Activated naive CD4-positive, alpha-beta T cell treated with anti-CD3 and anti-CD28 coated beads, Interleukin-2, amount 50 U/mL, for 24 hours (primary cell): ENCODE results near the gene HDDC3.
"Not testable (repeated sequence)": the region's sequence is repeated elsewhere in the genome, so short reads cannot be mapped to it uniquely, and the experiment has no call there.

ENCODE experiments used
- H3K27ac Mint-ChIP-seq: one replicate; pipeline ENCODE4 v1.8.0; 2021; ENCODE audit warnings: mild to moderate bottlenecking, mixed read lengths
- H3K27me3 Mint-ChIP-seq: one replicate; pipeline ENCODE4 v1.8.0; 2021; ENCODE audit warnings: mixed read lengths
- H3K36me3 Mint-ChIP-seq: one replicate; pipeline ENCODE4 v1.8.0; 2021; ENCODE audit warnings: mixed read lengths
- H3K4me1 Mint-ChIP-seq: one replicate; pipeline ENCODE4 v1.8.0; 2021; ENCODE audit warnings: mixed read lengths
- H3K4me3 Mint-ChIP-seq: one replicate; pipeline ENCODE4 v1.8.0; 2021; ENCODE audit warnings: mild to moderate bottlenecking, mixed read lengths
- H3K9me3 Mint-ChIP-seq: one replicate; pipeline ENCODE4 v1.8.0; 2021; ENCODE audit warnings: mixed read lengths

The HDDC3 gene

DNA sequence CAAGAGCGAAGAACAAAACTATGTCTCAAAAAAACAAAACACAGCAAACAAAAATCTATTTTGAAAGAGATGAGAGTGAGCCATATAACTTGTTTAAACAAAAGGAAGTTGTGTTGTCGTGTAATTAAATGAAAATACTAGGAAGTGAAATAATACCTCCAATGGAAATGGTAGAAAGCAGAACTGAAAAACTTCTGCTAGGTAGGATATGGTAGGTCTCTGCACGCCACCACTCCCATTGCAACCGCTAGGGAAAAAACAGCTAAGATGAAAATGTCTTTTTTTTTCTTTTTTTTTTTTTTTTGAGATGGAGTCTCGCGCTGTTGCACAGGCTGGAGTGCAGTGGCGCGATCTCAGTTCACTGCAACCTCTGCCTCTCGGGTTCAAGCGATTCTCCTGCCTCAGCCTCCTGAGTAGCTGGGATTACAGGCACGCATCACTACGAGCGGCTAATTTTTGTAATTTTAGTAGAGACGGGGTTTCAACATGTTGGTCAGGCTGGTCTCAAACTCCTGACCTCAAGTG, 35.2 kb downstream of the HDDC3 start:
- not testable (repeated sequence) for H3K9me3 Mint-ChIP-seq, H3K4me3 Mint-ChIP-seq, H3K36me3 Mint-ChIP-seq, H3K27me3 Mint-ChIP-seq, H3K27ac Mint-ChIP-seq
- H3K4me1 Mint-ChIP-seq, result peaks cover 12% of the 10 kb centered on the region

DNA sequence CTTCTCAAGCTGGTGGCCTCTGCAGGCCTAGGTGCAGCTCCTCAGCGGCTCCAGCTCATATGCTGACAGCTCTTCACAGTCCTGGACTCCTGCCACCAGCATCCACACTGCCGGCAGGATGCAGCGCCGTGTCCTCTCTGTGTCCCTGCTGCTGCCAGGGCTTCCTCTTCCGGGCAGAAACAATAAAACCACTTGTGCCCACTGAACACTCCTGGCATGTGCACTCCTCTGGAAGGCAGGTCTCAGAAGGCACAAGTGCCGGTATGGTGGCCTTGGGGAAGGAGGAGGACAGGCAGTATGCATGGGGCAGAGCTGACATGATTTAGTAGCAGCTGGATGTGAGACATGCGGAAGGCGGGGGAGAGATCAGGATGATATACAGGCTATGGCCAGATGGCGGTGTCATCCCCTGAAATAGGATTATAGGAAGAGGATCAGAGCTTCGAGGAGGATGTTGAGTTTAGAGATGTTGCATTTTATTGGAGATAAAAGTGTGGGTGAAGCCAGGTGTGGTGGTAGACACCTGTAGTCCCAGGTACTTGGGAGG, 36.7 kb downstream of the HDDC3 start:
- Mint-ChIP-seq H3K4me3 (no peak overlapping the region), H3K36me3 (no peaks in the 10 kb centered on the region), H3K4me1 (no peaks in the 10 kb centered on the region), H3K27ac (peak overlapping the region; percentile 35), H3K27me3 (no peaks in the 10 kb centered on the region), H3K9me3 (no peaks in the 10 kb centered on the region)

DNA sequence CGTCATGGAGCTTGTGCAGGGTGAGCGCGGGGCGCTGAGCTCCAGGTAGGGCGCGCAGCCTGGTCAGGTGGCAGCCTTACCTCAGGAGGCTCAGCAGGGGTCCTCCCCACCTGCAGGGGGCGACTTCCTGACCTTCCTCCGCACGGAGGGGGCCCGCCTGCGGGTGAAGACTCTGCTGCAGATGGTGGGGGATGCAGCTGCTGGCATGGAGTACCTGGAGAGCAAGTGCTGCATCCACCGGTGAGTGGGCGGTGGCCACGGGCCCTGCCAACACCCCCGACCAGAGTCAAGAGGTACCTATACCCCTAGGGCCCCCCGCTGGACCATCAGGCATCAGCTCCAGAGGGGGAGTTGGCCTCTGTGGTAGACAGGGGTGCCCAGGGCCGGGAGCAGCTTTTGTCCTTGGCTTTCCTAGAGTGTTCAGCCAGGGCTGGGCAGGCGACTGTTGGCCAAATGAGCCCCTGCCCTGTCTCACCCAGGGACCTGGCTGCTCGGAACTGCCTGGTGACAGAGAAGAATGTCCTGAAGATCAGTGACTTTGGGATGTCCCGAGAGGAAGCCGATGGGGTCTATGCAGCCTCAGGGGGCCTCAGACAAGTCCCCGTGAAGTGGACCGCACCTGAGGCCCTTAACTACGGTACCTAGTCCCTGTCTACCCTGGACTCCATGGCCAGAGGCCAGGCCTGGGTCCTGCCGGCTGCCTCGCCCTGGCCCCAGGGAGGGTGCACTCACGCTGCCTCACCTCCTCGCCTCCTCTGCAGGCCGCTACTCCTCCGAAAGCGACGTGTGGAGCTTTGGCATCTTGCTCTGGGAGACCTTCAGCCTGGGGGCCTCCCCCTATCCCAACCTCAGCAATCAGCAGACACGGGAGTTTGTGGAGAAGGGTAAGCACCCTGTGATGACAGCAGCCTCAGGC, 38.9 kb downstream of the HDDC3 start:
- no peaks in the 10 kb centered on the region for H3K4me1 Mint-ChIP-seq
- H3K27me3 Mint-ChIP-seq, result no peaks in the 10 kb centered on the region
- no peaks in the 10 kb centered on the region for H3K36me3 Mint-ChIP-seq
- H3K9me3 Mint-ChIP-seq, result no peaks in the 10 kb centered on the region
- no peak overlapping the region for H3K4me3 Mint-ChIP-seq
- H3K27ac Mint-ChIP-seq, result no peak overlapping the region

DNA sequence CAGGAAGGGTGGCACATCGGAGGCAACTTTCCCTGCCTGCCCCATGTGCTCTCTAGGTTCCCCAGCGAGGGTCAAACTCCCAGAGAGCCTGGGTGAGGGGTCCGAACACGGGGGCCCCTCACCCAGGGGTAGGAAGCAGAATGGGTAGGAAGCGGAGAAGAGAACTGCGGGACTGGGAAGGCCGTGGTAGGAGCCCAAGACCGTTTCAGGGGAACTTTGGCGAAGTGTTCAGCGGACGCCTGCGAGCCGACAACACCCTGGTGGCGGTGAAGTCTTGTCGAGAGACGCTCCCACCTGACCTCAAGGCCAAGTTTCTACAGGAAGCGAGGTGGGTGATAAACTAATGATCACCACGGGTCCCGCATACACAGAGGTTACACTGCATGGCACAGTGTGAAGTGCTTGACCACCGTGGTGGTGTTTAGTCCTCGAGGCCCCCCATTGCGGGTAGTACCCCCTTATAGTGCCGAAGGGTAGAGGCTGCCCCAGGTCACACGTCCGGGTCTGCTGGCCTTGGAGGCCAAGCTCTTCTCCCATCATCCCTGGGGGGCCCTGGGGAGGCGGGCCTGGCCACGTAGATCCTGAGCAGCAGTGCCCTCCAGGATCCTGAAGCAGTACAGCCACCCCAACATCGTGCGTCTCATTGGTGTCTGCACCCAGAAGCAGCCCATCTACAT, 39.7 kb downstream of the HDDC3 start:
- Mint-ChIP-seq H3K27ac (no peak overlapping the region), H3K4me3 (no peak overlapping the region)

DNA sequence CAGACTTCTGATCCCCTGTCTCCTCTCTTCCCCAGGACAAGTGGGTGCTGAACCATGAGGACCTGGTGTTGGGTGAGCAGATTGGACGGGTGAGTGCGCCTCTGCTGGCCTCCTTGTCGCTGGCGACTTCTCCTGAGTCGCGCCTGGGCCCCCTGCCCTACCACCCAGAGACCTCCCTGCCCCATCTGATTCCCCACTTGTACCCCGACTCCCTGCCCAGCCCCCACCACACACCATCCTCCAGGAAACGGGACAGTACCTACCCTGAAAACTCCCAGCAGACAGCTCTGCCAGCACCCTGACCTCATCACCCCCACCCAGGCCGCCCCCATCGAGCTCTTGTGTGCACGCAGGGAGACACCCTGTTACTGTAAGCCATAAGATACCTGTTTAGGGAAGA, 40.3 kb downstream of the HDDC3 start:
- H3K27me3 Mint-ChIP-seq, result no peaks in the 10 kb centered on the region
- H3K27ac Mint-ChIP-seq, result no peak overlapping the region
- H3K36me3 Mint-ChIP-seq, result no peaks in the 10 kb centered on the region
- H3K9me3 Mint-ChIP-seq, result no peaks in the 10 kb centered on the region
- no peak overlapping the region for H3K4me3 Mint-ChIP-seq
- no peaks in the 10 kb centered on the region for H3K4me1 Mint-ChIP-seq

More for the DNA sequence above, 39.7 kb downstream of the HDDC3 start:
- Mint-ChIP-seq H3K27me3 (no peaks in the 10 kb centered on the region), H3K36me3 (no peaks in the 10 kb centered on the region), H3K9me3 (no peaks in the 10 kb centered on the region), H3K4me1 (no peaks in the 10 kb centered on the region)

DNA sequence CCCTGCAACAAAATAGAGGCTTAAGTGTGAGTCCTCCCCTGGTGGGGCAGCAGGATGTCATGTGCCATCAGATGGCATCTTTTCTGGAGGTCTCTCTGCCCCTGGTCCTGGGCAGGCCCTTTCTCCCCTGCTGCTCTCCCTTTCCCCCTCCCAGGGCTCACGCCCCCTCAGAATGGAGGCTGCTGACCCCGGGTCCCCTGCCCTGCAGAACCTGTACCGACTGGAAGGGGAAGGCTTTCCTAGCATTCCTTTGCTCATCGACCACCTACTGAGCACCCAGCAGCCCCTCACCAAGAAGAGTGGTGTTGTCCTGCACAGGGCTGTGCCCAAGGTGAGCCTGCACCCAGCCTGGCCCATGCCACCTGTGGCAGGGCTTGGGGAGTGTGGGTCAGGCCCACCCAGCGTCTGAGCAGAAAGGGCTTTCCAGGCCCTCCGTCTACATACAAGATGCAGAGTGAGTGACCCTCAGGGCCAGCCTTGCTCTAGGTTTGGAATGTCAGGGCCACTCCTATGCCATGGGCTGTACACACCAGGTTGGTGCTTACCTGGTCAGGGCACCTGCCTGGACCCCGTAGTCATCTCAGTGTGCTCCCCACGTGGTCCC, 40.9 kb downstream of the HDDC3 start:
- Mint-ChIP-seq H3K4me3 (no peak overlapping the region), H3K36me3 (no peaks in the 10 kb centered on the region), H3K27ac (no peak overlapping the region), H3K9me3 (no peaks in the 10 kb centered on the region), H3K27me3 (no peaks in the 10 kb centered on the region), H3K4me1 (no peaks in the 10 kb centered on the region)

DNA sequence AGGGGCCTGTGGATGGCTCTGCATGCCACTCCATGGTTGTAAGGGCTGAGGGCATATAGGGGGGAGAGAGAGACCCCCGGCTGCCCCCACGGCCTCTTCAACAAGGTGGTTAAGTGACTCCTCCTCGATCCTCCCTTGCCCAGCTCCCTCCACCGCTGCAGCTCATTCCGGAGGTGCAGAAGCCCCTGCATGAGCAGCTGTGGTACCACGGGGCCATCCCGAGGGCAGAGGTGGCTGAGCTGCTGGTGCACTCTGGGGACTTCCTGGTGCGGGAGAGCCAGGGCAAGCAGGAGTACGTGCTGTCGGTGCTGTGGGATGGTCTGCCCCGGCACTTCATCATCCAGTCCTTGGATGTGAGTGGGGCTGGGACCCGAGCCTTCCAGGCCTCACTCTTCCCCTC, 41.5 kb downstream of the HDDC3 start:
- Mint-ChIP-seq H3K9me3 (no peaks in the 10 kb centered on the region), H3K36me3 (no peaks in the 10 kb centered on the region), H3K27ac (no peak overlapping the region), H3K27me3 (no peaks in the 10 kb centered on the region), H3K4me3 (no peak overlapping the region), H3K4me1 (peaks cover 4% of the 10 kb centered on the region)

DNA sequence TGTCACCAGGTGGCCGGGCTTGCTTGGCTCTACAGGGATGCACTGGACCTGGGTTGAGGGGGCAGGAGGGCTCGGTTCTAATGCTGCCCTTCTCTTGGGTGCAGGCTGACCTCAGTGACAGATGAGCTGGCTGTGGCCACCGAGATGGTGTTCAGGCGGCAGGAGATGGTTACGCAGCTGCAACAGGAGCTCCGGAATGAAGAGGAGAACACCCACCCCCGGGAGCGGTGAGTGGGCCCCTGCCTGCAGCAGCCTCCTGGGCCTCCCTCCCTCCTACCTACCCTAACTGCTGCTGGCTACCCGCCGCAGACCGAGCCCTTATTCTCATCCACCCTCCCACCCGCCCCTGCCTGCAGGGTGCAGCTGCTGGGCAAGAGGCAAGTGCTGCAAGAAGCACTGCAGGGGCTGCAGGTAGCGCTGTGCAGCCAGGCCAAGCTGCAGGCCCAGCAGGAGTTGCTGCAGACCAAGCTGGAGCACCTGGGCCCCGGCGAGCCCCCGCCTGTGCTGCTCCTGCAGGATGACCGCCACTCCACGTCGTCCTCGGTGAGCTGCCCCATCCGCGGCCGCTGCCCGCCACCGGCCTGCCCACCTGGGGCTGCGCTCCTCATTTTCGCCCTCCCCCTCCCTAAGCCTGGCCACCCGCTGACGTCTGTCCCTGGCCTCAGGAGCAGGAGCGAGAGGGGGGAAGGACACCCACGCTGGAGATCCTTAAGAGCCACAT, 42.5 kb downstream of the HDDC3 start:
- Mint-ChIP-seq H3K27ac (no peak overlapping the region), H3K36me3 (no peaks in the 10 kb centered on the region), H3K27me3 (peaks cover 2% of the 10 kb centered on the region), H3K4me1 (peaks cover 10% of the 10 kb centered on the region), H3K9me3 (no peaks in the 10 kb centered on the region), H3K4me3 (no peak overlapping the region)

DNA sequence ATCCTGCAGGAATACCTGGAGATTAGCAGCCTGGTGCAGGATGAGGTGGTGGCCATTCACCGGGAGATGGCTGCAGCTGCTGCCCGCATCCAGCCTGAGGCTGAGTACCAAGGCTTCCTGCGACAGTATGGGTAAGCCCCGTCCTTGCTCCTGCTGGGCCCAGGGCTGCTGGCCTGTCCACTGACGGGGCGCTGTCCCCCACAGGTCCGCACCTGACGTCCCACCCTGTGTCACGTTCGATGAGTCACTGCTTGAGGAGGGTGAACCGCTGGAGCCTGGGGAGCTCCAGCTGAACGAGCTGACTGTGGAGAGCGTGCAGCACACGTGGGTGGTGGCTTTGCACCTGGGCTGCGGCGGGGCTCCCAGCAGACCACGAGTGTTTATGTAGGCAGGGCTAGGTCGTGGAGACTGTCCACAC, 43.0 kb downstream of the HDDC3 start:
- Mint-ChIP-seq H3K4me1 (peaks cover 12% of the 10 kb centered on the region), H3K4me3 (no peak overlapping the region), H3K27me3 (peaks cover 3% of the 10 kb centered on the region), H3K36me3 (no peaks in the 10 kb centered on the region), H3K27ac (no peak overlapping the region), H3K9me3 (no peaks in the 10 kb centered on the region)

DNA sequence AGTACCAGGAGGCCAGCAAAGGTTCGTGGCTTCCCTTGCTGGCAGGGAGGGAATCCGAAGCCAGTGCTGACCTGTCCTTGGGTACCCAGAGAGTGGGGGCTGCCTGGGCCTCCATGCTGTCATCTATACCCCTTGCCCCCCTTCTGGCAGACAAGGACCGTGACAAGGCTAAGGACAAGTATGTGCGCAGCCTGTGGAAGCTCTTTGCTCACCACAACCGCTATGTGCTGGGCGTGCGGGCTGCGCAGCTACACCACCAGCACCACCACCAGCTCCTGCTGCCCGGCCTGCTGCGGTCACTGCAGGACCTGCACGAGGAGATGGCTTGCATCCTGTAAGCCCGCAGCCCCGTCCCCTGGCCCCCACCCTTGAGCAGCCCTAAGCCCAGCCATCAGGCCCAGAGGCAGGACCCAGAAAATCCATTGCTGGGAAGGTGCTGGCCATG, 45.3 kb downstream of the HDDC3 start:
- H3K4me1 Mint-ChIP-seq, result peaks cover 12% of the 10 kb centered on the region
- no peak overlapping the region for H3K27ac Mint-ChIP-seq
- H3K4me3 Mint-ChIP-seq, result no peak overlapping the region
- H3K36me3 Mint-ChIP-seq, result peaks cover 2% of the 10 kb centered on the region
- H3K9me3 Mint-ChIP-seq, result no peaks in the 10 kb centered on the region
- H3K27me3 Mint-ChIP-seq, result peaks cover 3% of the 10 kb centered on the region

DNA sequence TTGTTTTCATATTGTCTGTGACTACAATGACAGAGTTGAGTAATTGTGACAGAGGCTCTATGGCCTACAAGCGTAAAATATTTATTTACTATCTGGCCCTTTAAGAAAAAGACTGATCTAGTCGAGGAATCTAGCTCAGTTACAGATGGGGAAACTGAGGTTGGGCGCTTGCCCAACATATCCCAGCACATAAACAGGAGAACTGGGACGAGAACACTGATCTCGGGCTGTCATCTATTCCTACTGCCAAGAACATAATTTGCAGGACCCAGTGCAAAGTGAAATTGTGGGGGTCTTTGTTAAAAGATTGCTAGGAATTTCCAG, 46.1 kb downstream of the HDDC3 start:
- peaks cover 3% of the 10 kb centered on the region for H3K27me3 Mint-ChIP-seq
- peaks cover 12% of the 10 kb centered on the region for H3K4me1 Mint-ChIP-seq
- no peaks in the 10 kb centered on the region for H3K9me3 Mint-ChIP-seq
- no peak overlapping the region for H3K27ac Mint-ChIP-seq
- peaks cover 2% of the 10 kb centered on the region for H3K36me3 Mint-ChIP-seq
- no peak overlapping the region for H3K4me3 Mint-ChIP-seq

DNA sequence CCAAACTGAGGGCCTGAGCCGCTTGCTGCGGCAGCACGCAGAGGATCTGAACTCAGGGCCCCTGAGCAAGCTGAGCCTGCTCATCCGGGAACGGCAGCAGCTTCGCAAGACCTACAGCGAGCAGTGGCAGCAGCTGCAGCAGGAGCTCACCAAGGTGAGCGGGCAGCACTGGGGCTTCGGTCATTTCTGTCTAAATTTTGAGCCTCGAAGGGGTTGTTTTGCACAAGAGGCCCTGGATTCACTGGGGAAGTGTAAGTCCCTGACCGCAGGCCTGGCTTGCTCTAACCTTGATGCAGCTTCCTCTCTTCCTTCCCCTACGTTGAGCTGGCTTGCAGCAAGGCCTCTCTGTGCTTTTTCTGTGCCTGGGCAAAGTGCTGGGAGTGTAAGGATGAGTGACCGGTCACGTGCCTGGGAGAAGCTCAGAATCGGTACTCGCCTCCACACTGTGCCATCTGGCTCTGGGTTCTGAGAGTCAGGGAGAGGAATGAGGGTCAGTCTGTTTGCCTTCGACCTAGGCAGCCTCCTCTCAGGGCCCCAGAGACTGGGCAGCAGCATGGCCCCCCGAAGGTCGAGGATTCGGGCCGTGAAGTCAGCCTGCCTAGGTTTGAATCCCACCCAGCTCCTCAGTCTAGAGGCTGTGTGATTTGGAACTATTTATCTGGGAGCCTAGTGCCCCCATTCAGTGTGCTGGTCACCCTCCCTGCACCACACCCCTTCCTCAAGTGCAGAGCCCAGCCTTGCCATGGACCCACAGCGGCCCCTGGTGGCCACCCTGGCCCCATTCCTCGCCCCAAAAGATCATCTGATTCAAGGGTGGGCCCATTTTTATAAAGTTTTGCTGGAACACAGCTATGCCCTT, 46.7 kb downstream of the HDDC3 start:
- Mint-ChIP-seq H3K9me3 (no peaks in the 10 kb centered on the region), H3K27ac (no peak overlapping the region), H3K27me3 (peaks cover 3% of the 10 kb centered on the region), H3K4me1 (peaks cover 12% of the 10 kb centered on the region), H3K4me3 (peak overlapping the region; percentile 15), H3K36me3 (peaks cover 2% of the 10 kb centered on the region)

DNA sequence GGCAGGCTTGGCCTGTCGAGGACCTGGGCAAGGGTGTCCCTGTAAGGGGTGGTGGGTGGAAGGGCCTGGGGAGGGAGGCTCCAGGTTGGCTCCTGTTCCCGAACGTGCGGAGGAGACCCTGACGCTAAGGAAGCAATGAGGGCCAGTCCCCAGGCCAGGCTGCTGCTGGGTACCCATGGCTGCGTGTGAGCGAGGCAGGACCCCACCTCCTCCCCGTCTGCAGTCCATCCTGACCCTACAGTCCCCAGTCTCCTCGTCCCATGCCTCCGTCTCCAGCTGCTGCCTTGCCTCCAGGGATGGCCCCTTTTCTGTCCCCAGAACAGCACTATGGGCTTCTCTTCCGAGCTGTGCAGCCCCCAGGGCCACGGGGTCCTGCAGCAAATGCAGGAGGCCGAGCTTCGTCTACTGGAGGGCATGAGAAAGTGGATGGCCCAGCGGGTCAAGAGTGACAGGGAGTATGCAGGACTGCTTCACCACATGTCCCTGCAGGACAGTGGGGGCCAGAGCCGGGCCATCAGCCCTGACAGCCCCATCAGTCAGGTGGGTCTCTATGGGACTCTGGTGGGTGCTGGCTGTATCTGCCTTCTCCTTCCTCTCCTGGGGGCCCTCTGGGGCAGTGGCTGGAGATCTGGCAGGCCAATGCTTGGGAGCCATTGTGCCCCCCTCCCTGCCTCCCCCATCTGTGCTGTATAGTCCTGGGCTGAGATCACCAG, 47.5 kb downstream of the HDDC3 start:
- no peak overlapping the region for H3K27ac Mint-ChIP-seq

More for the DNA sequence above, 47.5 kb downstream of the HDDC3 start:
- H3K4me3 Mint-ChIP-seq, result peak overlapping the region; percentile 15
- no peaks in the 10 kb centered on the region for H3K9me3 Mint-ChIP-seq
- peaks cover 2% of the 10 kb centered on the region for H3K36me3 Mint-ChIP-seq
- peaks cover 3% of the 10 kb centered on the region for H3K27me3 Mint-ChIP-seq
- peaks cover 12% of the 10 kb centered on the region for H3K4me1 Mint-ChIP-seq
